Measurements from ENCODE around the gene ZBTB16. TPM values are rescaled to one million over a fixed set of nuclear protein-coding genes. Genes with fewer than 3 reads are reported as not detected.

ZBTB16 gene
- total and polyA plus RNA-seq, 2 of the 4 experiments (the other 2 are of a cell fraction) = not detected

GRCh38 chr11:114080219-114080618 is 20.7 kb downstream of the ZBTB16 start:
- ATAC-seq (ENCODE audit: low read depth) (no peak), DNase-seq (no peak)
- H2BK20ac ChIP-seq (ENCODE audit: low read depth, low read length) = no peak overlapping the region
- no peak for TF ChIP-seq MAFK (IDR thresholded peaks at IDR 0.05; ENCODE audit: low read depth, low read length)
- TF ChIP-seq FOS (IDR thresholded peaks at IDR 0.05; ENCODE audit: low read depth, low read length) = no peak
- TF ChIP-seq SMC3 (IDR thresholded peaks at IDR 0.05; ENCODE audit: low read depth, low read length) = no peak
- no peak for TF ChIP-seq NFE2L2 (IDR thresholded peaks at IDR 0.05; ENCODE audit: low read depth, low read length)
- TF ChIP-seq USF2 (IDR thresholded peaks at IDR 0.05; ENCODE audit: low read depth, low read length) = no peak
- TF ChIP-seq MXI1 (IDR thresholded peaks at IDR 0.05; ENCODE audit: borderline replicate concordance, low read depth, low read length) = no peak
- no peak for TF ChIP-seq MAZ (IDR thresholded peaks at IDR 0.05; ENCODE audit: borderline replicate concordance, low read depth, low read length)
- TF ChIP-seq CTCF (conservative IDR thresholded peaks at IDR 0.05; ENCODE audit: low read depth, low read length) = no peak
- no peak for TF ChIP-seq CEBPB (IDR thresholded peaks at IDR 0.05; ENCODE audit: low read depth, low read length)
- TF ChIP-seq CHD1 (IDR thresholded peaks at IDR 0.05; ENCODE audit: low read depth, low read length) = no peak
- no peak for TF ChIP-seq RCOR1 (IDR thresholded peaks at IDR 0.05; ENCODE audit: insufficient replicate concordance, low read length)
- TF ChIP-seq POLR2A (IDR thresholded peaks at IDR 0.05; ENCODE audit: low read depth, low read length) = no peak
- intact Hi-C loops (cut with micrococcal nuclease) = no loop called here
- no peaks in the 10 kb centered on the region for H3K4me1 ChIP-seq (ENCODE audit: control insufficient read depth, insufficient read depth, low read length)
- H2AFZ ChIP-seq (replicated peaks; ENCODE audit: low read length, poor library complexity) = no peak overlapping the region
- no peak overlapping the region for H3K4me2 ChIP-seq (ENCODE audit: low read depth, low read length)
- ChIA-PET POLR2A (ENCODE audit: unreplicated experiment) (no interaction called here), CTCF (no interaction called here)
- H3K27me3 ChIP-seq (ENCODE audit: control insufficient read depth, insufficient read depth, low read length) = peaks cover 33% of the 10 kb centered on the region
- no peaks in the 10 kb centered on the region for H3K36me3 ChIP-seq (ENCODE audit: control insufficient read depth, insufficient read depth, low read length)
- H3K27ac ChIP-seq (ENCODE audit: insufficient read depth, low read length) = no peak overlapping the region
- BruUV-seq (replicated peaks) = no TSS peak
- H4K8ac ChIP-seq (ENCODE audit: low read depth in 2 of 2, low read length in 2 of 2) = no peak overlapping the region
- no peak overlapping the region for H3K4me3 ChIP-seq (ENCODE audit: insufficient read depth, low read depth, low read length)
- dilution Hi-C loops (cut with HindIII; ENCODE audit: low sequenced_read_pairs, unreplicated experiment) = no loop called here
- no peaks in the 10 kb centered on the region for H3K9me3 ChIP-seq (ENCODE audit: control insufficient read depth, insufficient read depth, low read length)
- H2BK5ac ChIP-seq (ENCODE audit: low read depth, low read length, poor library complexity, severe bottlenecking) = no peak overlapping the region
- no peak overlapping the region for H4K91ac ChIP-seq (ENCODE audit: insufficient read depth, low read depth, low read length)
- no peaks in the 10 kb centered on the region for H4K20me1 ChIP-seq (ENCODE audit: insufficient read depth, low read length)
- H2BK15ac ChIP-seq (ENCODE audit: low read depth, low read length) = no peak overlapping the region
- no peak overlapping the region for H3K4ac ChIP-seq (ENCODE audit: low read depth, low read length)
- no peaks in the 10 kb centered on the region for H3K9me1 ChIP-seq (ENCODE audit: insufficient read depth, low read length)
- no peak overlapping the region for H3K14ac ChIP-seq (replicated peaks; ENCODE audit: low read depth, low read length)
- H4K5ac ChIP-seq (ENCODE audit: low read depth, low read length) = no peak overlapping the region
- H2BK120ac ChIP-seq (ENCODE audit: low read depth, low read length) = no peak overlapping the region
- WGBS, 2 experiments (ENCODE audit: extremely low coverage in 2 of 2, insufficient read length in 1 of 2) = no CpG with 5 or more reads among the region's 5 CpGs
- no peak overlapping the region for H2AK9ac ChIP-seq (replicated peaks; ENCODE audit: low read depth, low read length, poor library complexity)
- no peak overlapping the region for H3K18ac ChIP-seq (ENCODE audit: low read depth, low read length)
- H3K56ac ChIP-seq (ENCODE audit: extremely low read depth, insufficient read depth, low read length) = no peak overlapping the region
- no peak overlapping the region for H3K23ac ChIP-seq (ENCODE audit: low read depth, low read length)
- H3K9ac ChIP-seq (ENCODE audit: low read depth, low read length) = no peak overlapping the region
- H3K79me1 ChIP-seq (ENCODE audit: low read depth in 1 of 2, low read length in 2 of 2) = no peaks in the 10 kb centered on the region
- H2AK5ac ChIP-seq (ENCODE audit: low read depth, low read length) = no peak overlapping the region
- in situ Hi-C loops (cut with MboI; ENCODE audit: low sequenced_read_pairs) = no loop called here

All from IMR-90 (cell line).